Prostate gland (tissue), 2 donors: ENCODE data around the gene BMPER.

ENCODE experiments used
- POLR2A ChIP-seq: fragments of 450-650 bp; IDR thresholded peaks from one replicate; pipeline ENCODE4 v1.6.1; 2016; ENCODE audit warnings: antibody characterized with exemption, mild to moderate bottlenecking
- POLR2AphosphoS5 ChIP-seq: sonication (generic); formaldehyde crosslinking; IDR thresholded peaks from one replicate; pipeline ENCODE4 v1.6.1; 2017; ENCODE audit warnings: antibody characterized with exemption
- TF ChIP-seq, protein P1 (sequence below), 4 experiments: fragments of 200-600 bp in 2 of 4; fragments of 450-650 bp in 2 of 4; sonication (generic) in 2 of 4; IDR thresholded peaks; 1 replicate in 3 of 4; 2 replicates in 1 of 4; pipeline ENCODE4 v1.5.1; 2016 to 2019; ENCODE audit warnings: antibody characterized with exemption in 4 of 4, mild to moderate bottlenecking in 2 of 4, moderate library complexity in 2 of 4

DNA sequence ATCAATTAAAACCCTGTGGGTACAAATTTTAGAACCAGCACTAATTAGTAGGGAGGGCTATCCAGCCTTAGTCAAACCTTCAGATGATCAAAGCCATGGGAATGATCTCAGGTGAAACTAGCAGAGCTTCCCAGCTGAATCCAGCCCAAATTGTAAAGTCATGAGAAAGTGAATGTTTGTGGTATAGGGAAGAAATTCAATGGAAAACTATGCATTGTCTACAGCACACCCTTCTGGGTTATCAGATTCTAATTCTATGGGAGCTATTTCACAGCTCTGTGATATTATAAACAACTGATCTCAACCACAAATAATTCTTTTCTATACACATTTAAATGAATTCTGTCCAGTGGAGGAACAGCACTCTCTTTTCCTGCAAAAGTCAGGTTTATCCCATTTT is 24.6 kb upstream of the BMPER start:
- TF ChIP-seq, protein P1, sequence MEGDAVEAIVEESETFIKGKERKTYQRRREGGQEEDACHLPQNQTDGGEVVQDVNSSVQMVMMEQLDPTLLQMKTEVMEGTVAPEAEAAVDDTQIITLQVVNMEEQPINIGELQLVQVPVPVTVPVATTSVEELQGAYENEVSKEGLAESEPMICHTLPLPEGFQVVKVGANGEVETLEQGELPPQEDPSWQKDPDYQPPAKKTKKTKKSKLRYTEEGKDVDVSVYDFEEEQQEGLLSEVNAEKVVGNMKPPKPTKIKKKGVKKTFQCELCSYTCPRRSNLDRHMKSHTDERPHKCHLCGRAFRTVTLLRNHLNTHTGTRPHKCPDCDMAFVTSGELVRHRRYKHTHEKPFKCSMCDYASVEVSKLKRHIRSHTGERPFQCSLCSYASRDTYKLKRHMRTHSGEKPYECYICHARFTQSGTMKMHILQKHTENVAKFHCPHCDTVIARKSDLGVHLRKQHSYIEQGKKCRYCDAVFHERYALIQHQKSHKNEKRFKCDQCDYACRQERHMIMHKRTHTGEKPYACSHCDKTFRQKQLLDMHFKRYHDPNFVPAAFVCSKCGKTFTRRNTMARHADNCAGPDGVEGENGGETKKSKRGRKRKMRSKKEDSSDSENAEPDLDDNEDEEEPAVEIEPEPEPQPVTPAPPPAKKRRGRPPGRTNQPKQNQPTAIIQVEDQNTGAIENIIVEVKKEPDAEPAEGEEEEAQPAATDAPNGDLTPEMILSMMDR (IDR thresholded peaks at IDR 0.05): no peak
- no peak for TF ChIP-seq POLR2A
- no peak for TF ChIP-seq POLR2AphosphoS5
